GM18870 (cell line): Measurements from ENCODE around the gene NFIA.
A peak's percentile ranks its signal among the peaks of the same experiment; 100 is the strongest.
"Not testable (repeated sequence)": the region's sequence is repeated elsewhere in the genome, so short reads cannot be mapped to it uniquely, and the experiment has no call there.

ENCODE experiments used
- ATAC-seq: cut with Tn5 transposase; IDR thresholded peaks from one replicate; pipeline ENCODE4 v1.9.1; 2021; ENCODE audit warnings: moderate library complexity; ENCODE audit not compliant: unreplicated experiment

The NFIA gene

GRCh38 chr1:61058483-61059245 is 23.7 kb upstream of the NFIA start:
- ATAC-seq, result no peak

- not testable (repeated sequence) for ATAC-seq
Measured at GRCh38 chr1:61061601-61062000, 20.8 kb upstream of the NFIA start.

DNA sequence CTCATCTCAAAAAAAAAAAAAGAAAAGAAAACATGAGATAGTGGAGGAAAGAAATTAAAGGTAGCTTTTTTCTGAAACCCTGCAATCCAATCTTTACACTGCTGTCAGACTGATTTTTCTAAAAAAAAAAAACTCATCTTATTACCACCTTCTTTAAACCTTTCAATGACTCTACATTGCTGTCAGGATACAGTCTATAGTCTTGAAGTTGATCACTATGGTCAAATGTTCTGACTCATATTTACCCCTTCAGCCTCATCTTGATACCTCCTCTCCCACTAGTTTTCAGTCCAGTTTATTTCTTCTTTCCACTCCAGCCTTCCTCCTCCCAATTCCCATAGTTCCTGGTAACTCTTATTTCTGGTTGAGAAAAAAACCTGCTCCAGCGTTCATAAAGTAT is 17.7 kb upstream of the NFIA start:
- ATAC-seq, result no peak

DNA sequence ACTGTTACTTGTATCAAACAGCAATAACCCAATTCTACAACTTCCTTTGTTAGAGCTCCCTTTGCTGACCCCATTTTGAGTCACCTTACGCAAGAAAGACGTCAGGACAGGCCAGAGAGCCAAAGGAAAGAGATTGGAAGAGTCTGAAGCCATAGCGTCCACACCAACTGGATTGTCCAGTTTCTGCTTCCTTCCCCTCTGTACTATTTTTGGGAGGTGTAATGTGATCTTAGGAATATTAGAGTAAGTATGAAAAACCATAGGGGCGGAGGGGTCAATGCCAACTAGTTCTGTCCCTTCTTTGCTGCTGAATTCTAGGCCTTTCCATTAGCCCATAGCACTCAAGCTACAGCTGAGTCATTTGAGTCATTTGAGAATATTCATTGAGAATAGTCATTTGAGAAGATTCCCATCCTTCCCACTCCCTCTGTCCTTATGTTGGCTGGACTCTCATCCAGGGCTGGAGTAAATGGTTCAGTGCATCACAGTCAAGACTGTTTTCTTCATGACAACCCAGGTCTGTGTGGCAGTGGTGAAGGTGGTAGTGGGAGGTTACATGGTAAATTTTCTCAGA is 14.8 kb upstream of the NFIA start:
- ATAC-seq, result no peak

DNA sequence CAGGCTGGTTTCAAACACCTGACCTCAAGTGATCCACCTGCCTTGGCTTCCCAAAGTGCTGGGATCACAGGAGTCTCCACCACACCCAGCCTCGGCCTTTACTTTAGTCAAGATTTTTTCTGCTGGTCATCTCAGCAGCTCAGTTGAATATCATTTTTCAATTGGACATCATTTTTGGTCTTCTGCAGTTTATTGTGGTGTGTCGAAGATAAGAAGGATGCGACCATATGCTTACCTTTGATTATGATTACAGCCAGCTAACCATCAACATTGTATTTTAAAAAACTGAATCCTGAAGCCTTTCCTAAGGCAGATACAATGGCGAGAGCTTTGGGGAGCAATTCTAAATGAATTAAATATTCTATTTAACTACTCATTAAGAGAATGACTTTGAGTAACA is 12.3 kb upstream of the NFIA start:
- ATAC-seq, result no peak

DNA sequence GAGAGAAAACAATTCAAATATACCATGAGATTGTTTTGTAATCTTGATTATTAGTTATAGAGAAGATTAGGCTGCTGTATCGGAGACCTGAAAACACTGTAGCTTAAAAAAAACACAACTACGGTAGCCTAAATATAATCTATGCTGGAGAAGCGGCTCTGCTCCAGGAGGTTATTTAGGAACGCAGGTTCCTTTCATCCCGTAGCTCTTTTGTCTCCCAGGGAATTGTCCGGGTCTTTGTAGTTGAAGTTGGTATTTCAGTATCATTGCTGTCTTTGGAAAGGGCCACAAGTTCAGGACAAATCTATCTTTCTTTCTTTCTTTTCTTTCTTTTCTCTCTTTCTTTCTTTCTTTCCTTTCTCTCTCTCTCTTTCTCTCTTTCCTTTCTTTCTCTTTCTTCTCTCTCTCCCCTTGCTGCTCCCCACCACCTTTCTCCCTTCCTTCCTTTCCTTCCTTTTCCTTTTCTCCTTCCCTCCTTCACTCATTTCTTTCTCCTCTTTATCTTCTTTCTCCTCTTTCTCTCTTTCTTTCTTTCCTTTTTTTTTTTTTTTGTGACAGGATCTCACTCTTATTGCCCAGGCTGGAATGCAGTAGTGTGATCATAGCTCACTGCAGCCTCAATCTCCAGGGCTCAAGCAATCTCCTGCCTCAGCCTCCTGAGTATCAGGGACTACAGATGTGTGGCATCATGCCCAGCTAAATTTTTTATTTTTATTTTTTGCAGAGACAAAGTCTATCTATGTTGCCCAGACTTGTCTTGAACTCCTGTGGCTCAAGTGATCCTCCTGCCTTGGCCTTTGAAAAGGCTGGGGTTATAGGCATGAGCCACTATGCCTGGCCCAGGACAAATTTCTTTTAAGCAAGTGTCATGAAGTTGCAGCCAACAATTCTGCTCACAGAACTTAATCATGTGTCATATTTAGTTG is 10.9 kb upstream of the NFIA start:
- ATAC-seq, result no peak

- ATAC-seq, result no peak
Measured at GRCh38 chr1:61073871-61074270, 8.5 kb upstream of the NFIA start.

- ATAC-seq, result not testable (repeated sequence)
Measured at GRCh38 chr1:61075833-61076232, 6.5 kb upstream of the NFIA start.

GRCh38 chr1:61076728-61077675 is 5.4 kb upstream of the NFIA start:
- peak; percentile 65 for ATAC-seq

- peak; percentile 82 for ATAC-seq
Measured at GRCh38 chr1:61077676-61078541, 4.5 kb upstream of the NFIA start.

- no peak for ATAC-seq
Measured at GRCh38 chr1:61078618-61079295, 3.6 kb upstream of the NFIA start.

DNA sequence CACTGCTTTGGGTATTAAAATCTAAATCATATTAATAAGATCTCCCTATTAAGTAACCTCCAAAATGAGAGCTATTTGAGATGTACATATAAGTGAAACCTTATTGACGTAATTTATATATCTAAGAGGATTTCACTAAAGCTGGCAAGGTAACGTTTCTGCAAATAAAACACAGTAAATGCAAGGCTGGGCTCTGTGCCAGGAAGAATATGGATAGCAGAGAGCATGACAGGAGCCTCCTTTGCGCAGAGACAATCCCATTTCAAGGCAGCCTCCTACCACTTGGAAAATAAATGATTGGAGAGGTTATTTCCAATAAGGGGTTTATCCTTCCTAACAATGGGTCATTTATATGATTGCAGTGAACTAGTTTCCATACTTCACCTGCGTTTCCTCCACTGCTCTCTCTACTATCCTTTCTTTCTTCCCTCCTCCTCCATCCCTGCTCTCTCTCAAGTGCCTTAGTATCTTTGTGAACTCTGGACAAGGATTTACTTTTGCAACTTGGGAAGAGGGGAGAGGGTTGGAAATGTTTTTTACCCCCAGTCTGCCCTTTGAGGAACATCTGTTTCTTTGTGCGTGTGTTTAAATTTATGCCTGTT is 3.0 kb upstream of the NFIA start:
- no peak for ATAC-seq

DNA sequence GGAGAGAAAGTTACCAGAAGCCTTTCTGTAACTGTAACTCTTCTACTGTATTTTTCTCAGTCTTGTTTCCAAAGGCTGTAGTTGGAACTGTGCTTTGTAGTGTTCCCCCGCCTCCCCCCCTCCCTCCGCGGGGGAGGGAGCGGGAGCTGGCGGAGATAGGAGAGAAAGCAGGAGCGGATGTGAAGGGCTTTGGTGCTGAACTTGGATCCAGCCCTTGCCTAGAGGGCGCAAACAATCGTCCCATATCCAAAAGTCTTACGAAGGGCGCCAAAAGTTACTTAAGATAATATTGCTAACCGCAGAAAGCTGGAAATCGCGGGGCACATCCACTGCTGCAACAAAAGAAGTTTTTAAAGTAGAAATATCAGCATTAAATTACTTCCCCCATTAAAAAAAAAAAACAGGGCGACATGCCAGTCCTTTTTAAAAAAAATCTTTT is 2.4 kb upstream of the NFIA start:
- no peak for ATAC-seq

DNA sequence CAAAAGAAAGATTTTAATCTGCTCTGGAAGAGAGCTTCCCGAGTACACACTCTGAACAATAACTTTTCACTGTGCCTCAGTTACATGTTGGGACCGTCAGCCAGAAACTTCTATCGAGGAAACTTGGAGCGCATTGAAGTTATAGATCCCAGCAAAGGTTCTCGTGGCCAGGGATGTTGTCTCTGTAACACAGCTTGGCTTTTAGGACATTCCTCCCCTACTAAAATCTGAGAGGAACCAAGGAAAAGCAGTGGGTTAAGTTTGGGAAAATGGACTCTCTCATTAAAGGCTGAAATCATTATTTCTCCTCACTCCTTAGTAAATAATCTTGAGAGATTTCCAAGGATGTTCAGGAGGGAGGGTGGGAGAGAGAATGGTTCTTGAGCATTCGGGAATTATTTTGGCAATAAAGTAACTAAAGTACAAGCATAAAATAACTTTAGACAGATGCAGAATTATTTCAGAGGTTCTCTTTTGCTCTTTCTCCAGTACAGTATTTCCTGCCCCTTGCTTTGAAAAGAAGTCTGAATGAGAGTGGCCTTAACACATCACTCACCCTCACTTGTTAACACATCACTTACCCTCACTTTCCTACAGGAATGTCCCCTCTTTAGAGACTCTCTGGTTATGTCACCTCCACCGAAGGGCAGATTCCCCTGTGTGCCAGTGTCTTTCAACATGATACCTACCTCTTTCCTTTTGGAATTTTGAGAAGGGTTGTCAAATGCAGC is 1.8 kb upstream of the NFIA start:
- no peak for ATAC-seq

GRCh38 chr1:61081144-61081685 is 1.1 kb upstream of the NFIA start:
- no peak for ATAC-seq

GRCh38 chr1:61081686-61082310 is 563 bp upstream of the NFIA start:
- ATAC-seq, result no peak
